Nephron (organoid): ENCODE measurements around the gene BIRC7.

ENCODE experiments used
- H3K27ac Mint-ChIP-seq, 3 experiments: 2 replicates each; pipeline ENCODE4 v1.8.0; 2020; ENCODE audit warnings: mixed read lengths in 3 of 3, mild to moderate bottlenecking in 2 of 3, moderate library complexity in 1 of 3
- H3K27me3 Mint-ChIP-seq: 2 replicates; pipeline ENCODE4 v1.8.0; 2021; ENCODE audit warnings: low read depth, mild to moderate bottlenecking, moderate library complexity, mixed read lengths
- H3K36me3 Mint-ChIP-seq: 2 replicates; pipeline ENCODE4 v1.8.0; 2020; ENCODE audit warnings: low read depth, mixed read lengths
- H3K4me1 Mint-ChIP-seq: 2 replicates; pipeline ENCODE4 v1.8.0; 2020; ENCODE audit warnings: mixed read lengths
- H3K4me3 Mint-ChIP-seq, 3 experiments: 2 replicates each; pipeline ENCODE4 v1.8.0; 2020; ENCODE audit warnings: mild to moderate bottlenecking in 3 of 3, mixed read lengths in 3 of 3, moderate library complexity in 2 of 3
- H3K9me3 Mint-ChIP-seq: 2 replicates; pipeline ENCODE4 v1.8.0; 2020; ENCODE audit warnings: mixed read lengths
- TF ChIP-seq, protein P1 (sequence below), 3 experiments: fragments of 200-600 bp; sonication (generic); IDR thresholded peaks; one replicate each; pipeline ENCODE4 v1.5.0; 2021; ENCODE audit warnings: antibody characterized with exemption in 3 of 3; ENCODE audit not compliant: unreplicated experiment in 3 of 3

BIRC7 gene

DNA sequence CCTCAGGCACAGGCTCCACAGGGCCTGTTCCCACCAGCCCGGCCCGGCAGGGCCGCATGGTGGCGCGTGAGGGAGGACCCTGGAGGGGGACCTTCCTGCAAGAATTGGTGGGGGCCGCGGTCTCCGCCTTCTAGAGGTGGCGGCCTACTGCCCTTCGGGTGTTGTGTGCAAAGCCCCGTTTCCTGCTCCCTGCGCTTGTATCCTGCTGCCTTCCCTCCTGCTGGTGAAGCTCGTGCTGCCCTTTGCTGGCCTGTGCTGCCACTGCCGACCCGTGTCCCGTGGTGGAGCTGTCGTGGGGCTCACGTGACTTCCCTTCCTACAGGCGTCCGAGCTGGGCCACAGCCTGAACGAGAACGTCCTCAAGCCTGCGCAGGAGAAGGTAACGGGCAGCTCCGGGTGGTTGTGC is 48.8 kb downstream of the BIRC7 start:
- no peak overlapping the region for H3K27ac Mint-ChIP-seq
- H3K4me3 Mint-ChIP-seq: no peak overlapping the region
- peaks cover 5% of the 10 kb centered on the region for H3K4me1 Mint-ChIP-seq
- H3K36me3 Mint-ChIP-seq: peaks cover 16% of the 10 kb centered on the region
- TF ChIP-seq, protein P1, sequence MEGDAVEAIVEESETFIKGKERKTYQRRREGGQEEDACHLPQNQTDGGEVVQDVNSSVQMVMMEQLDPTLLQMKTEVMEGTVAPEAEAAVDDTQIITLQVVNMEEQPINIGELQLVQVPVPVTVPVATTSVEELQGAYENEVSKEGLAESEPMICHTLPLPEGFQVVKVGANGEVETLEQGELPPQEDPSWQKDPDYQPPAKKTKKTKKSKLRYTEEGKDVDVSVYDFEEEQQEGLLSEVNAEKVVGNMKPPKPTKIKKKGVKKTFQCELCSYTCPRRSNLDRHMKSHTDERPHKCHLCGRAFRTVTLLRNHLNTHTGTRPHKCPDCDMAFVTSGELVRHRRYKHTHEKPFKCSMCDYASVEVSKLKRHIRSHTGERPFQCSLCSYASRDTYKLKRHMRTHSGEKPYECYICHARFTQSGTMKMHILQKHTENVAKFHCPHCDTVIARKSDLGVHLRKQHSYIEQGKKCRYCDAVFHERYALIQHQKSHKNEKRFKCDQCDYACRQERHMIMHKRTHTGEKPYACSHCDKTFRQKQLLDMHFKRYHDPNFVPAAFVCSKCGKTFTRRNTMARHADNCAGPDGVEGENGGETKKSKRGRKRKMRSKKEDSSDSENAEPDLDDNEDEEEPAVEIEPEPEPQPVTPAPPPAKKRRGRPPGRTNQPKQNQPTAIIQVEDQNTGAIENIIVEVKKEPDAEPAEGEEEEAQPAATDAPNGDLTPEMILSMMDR (IDR thresholded peaks at IDR 0.05; ENCODE audit: unreplicated experiment in 3 of 3): no peak
- H3K27me3 Mint-ChIP-seq: no peaks in the 10 kb centered on the region
- no peaks in the 10 kb centered on the region for H3K9me3 Mint-ChIP-seq

DNA sequence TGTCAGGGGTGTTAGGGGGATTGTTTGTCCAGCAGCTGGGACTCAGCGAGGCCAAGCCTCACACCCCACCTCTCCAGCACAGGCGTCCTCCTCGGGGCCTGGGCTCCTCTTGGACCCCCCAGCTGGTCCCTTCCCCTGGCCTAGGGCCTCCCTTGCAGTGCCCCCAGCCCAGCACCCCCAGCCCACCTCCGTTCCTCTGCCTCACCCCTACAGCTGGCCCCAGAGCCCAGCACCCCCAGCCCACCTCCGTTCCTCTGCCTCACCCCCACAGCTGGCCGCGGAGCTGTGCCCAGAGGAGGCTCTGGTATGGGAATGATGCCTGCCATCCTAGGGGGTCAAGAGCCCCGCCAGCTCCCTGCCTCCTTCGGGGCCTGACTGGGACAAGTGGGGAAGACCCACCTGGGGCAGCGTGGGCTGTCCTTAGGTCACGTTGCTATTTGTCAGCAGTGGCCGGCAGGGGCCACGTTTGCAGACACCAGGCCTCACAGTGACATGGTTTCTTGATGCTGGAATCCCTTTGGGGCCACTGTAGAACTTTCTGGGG is 49.3 kb downstream of the BIRC7 start:
- Mint-ChIP-seq H3K36me3 (peaks cover 14% of the 10 kb centered on the region), H3K4me1 (peaks cover 5% of the 10 kb centered on the region), H3K4me3 (no peak overlapping the region), H3K27me3 (no peaks in the 10 kb centered on the region), H3K27ac (no peak overlapping the region), H3K9me3 (no peaks in the 10 kb centered on the region)
- TF ChIP-seq, protein P1 (IDR thresholded peaks at IDR 0.05; ENCODE audit: unreplicated experiment in 3 of 3): no peak

DNA sequence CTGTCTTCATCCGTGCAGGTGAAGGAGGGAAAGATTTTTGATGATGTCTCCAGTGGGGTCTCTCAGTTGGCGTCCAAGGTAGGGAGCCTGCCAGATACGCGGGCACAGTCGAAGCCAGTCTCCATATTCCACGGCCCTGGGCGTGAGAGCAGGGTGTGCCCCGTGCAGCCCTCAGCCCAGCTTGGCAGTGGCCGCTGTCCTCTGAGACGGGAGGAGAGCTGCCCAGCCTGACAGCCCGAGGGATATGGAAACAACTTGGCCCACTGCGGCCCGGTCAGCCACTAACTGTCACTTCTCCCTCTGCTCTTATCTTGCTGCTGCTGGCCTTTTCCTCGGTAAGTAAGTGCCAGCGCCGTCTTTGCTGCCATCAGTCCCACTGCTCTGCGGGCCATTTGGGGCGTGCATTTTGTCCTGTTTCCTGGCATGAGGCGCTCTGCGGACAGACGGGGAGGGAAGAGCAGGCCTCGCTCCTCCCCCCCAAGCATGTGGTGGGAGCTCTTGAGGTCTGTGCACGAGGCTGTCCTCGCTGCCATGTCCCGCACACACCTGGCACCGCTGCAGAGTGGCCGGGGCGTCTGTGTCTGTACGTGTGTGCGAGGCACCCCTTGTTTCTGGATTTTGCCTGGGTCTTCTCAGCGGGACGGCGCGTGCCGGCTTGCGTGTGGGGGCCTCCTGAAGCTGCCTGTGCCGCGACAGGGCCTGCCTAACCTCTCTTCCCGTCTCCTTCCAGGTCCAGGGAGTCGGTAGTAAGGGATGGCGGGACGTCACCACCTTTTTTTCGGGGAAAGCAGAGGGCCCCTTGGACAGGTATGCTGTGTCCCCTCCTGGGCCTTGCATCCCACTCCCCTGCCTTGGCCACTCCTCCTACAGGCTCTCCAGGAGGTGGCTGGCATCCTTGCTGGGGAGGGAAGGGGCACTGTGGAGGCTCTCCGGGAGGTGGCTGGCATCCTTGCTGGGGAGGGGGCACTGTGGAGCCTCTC is 50.2 kb downstream of the BIRC7 start:
- H3K36me3 Mint-ChIP-seq: peaks cover 7% of the 10 kb centered on the region
- no peak overlapping the region for H3K27ac Mint-ChIP-seq
- H3K4me3 Mint-ChIP-seq: no peak overlapping the region
- no peaks in the 10 kb centered on the region for H3K9me3 Mint-ChIP-seq
- H3K4me1 Mint-ChIP-seq: no peaks in the 10 kb centered on the region
- H3K27me3 Mint-ChIP-seq: no peaks in the 10 kb centered on the region
- TF ChIP-seq, protein P1 (IDR thresholded peaks at IDR 0.05; ENCODE audit: unreplicated experiment in 3 of 3): no peak

DNA sequence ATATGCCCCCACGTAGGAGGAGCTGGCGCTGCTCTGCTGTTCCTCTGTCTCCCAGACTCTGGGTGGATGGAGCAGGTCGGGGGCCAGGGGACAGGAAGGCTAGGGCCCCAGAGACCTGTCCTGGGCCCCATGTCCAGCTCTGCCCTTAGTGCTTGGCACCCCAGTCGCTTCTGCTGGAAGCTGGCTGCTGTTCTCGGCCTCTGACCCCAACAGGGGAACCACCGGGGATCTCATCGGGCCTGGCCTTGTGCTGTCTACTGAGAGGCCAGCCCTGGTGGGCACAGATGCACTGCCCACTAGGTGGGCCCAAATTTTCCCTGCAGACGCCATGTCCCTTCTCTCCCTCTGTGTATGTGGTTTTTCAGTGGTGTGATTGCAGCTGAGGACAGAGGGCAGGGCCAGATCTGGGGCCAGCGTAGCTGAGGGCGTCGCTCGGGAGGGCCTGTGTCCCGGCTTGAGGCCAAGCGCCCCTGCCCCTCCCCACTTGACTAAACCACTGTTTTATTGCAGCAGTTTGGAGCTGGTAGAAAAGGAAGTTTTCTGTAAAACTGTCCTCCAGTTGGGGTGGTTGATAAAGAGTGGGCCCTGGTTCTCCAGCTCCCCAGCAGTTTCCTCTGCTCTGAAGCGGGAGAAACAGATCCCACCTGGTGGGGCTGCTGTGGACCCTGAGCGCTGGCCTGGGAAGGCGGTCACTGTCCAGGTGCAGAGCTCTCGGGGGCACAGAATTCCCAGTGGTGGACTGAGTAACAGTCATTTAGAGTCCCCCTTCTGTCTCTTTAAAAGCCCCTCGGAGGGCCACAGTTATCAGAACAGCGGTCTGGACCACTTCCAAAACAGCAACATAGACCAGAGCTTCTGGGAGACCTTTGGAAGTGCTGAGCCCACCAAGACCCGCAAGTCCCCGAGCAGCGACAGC is 51.3 kb downstream of the BIRC7 start:
- Mint-ChIP-seq H3K9me3 (no peaks in the 10 kb centered on the region), H3K27ac (no peak overlapping the region), H3K4me3 (no peak overlapping the region), H3K36me3 (peaks cover 7% of the 10 kb centered on the region), H3K4me1 (no peaks in the 10 kb centered on the region), H3K27me3 (peaks cover under 1% of the 10 kb centered on the region)
- TF ChIP-seq, protein P1 (IDR thresholded peaks at IDR 0.05; ENCODE audit: unreplicated experiment in 3 of 3): no peak

DNA sequence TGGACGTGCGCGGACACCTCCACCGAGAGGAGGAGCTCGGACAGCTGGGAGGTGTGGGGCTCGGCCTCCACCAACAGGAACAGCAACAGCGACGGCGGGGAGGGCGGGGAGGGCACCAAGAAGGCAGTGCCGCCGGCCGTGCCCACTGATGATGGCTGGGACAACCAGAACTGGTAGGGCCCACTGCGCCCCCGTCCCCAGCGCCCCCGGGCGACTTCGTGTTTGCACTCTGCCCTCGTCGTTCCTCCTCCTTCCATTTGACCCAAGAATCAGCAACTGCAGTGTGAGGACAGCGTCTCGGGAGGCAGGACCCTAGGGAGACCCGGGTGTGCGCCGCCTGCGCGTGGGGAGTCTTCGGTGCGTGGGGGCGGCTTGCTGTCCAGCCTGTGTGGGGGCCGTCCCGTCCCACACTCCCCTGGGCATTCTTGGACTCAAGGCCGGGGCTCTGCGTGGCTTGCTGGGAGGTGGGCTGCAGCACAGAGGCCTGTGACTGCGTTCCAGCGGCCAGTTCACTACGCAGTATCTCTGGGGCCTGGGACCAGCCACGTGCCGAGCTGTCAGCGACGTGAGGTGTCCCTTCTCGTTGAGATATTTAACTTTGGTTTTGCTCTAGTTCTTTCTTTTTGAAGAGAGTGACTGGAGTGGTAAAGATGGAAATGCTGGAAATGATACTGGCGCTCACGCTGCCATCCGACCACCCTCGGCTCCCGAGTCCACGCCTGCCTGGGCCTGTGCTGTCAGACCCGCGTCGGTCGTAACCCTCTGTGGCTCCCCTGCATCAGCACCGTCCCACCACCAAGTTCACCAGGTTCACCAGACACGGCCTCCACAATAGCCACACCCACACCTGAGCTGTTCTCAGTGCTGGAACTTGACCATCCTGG is 52.2 kb downstream of the BIRC7 start:
- no peaks in the 10 kb centered on the region for H3K9me3 Mint-ChIP-seq
- no peaks in the 10 kb centered on the region for H3K4me1 Mint-ChIP-seq
- H3K36me3 Mint-ChIP-seq: peaks cover 7% of the 10 kb centered on the region
- no peak overlapping the region for H3K27ac Mint-ChIP-seq
- peaks cover 4% of the 10 kb centered on the region for H3K27me3 Mint-ChIP-seq
- TF ChIP-seq, protein P1 (IDR thresholded peaks at IDR 0.05; ENCODE audit: unreplicated experiment in 3 of 3): no peak
- H3K4me3 Mint-ChIP-seq: no peak overlapping the region
